ENCODE results near the gene TPRG1L. TPM values are rescaled to one million over a fixed set of nuclear protein-coding genes. Genes with fewer than 3 reads are reported as not detected.

Gene TPRG1L
- total and polyA plus RNA-seq, 2 donors from 2014 or later = 37.1 to 72.4 TPM

DNA sequence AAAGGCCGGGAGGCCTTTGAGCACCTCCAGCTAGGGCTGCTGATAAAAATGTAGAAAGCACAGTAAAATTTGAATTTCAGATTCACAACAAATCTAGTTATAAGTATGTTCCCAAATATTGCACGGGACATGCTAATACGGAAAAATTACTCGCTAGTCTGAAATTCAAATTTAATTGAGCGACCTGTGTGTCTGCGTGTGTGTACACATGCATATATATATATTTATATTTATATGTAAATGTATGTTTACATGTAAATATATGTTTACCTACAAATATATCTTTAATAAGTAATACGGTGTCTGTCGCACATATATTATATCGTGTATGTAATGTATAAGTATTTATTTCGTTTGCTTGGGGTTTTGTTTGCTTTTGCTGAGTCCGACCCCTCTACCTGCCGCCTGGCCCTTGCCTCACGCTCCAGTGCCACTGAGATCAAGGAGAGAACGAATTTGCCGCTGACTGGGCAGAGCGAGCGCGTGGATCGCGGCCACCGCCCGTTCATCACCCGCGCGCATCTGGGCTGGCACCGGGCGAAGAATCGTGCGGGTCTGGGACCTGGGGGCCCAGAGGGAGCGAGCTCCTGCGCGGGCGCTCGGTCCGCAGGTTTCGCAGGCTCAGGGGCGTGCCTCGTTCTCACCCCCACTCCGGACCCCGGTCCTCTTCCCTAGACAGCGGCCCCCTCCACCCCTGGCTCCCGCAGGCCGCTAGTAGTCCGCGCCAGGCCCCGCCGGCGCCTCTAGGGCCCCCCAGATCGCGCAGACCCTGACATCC, 25.6 kb downstream of the TPRG1L start:
- TF ChIP-seq, protein P1, sequence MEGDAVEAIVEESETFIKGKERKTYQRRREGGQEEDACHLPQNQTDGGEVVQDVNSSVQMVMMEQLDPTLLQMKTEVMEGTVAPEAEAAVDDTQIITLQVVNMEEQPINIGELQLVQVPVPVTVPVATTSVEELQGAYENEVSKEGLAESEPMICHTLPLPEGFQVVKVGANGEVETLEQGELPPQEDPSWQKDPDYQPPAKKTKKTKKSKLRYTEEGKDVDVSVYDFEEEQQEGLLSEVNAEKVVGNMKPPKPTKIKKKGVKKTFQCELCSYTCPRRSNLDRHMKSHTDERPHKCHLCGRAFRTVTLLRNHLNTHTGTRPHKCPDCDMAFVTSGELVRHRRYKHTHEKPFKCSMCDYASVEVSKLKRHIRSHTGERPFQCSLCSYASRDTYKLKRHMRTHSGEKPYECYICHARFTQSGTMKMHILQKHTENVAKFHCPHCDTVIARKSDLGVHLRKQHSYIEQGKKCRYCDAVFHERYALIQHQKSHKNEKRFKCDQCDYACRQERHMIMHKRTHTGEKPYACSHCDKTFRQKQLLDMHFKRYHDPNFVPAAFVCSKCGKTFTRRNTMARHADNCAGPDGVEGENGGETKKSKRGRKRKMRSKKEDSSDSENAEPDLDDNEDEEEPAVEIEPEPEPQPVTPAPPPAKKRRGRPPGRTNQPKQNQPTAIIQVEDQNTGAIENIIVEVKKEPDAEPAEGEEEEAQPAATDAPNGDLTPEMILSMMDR (IDR thresholded peaks at IDR 0.05; ENCODE audit: borderline replicate concordance, extremely low read depth, insufficient read depth) = no peak
- Histone ChIP-seq H3K27ac (ENCODE audit: low read depth in 2 of 2, low read length in 2 of 2) (no peak overlapping the region), H3K4me1 (ENCODE audit: control insufficient read depth in 2 of 3, insufficient read depth in 2 of 3, low read depth in 1 of 3, low read length in 3 of 3) (peaks cover 0 to 12% (median 0%) of the 10 kb centered on the region in 3 donors), H3K9me3 (ENCODE audit: control insufficient read depth in 2 of 3, insufficient read depth in 1 of 3, low read length in 3 of 3) (no peaks in the 10 kb centered on the region), H3K36me3 (ENCODE audit: control insufficient read depth in 2 of 3, insufficient read depth in 3 of 3, low read length in 3 of 3) (no peaks in the 10 kb centered on the region), H3K4me3 (ENCODE audit: low read length in 3 of 3) (peak overlapping the region in 2 of 3 donors; percentile 78 to 79), H3K9ac (ENCODE audit: low read length in 3 of 3) (no peak overlapping the region), H3K27me3 (ENCODE audit: control insufficient read depth, insufficient read depth, low read length) (peaks cover 14% of the 10 kb centered on the region)
- intact Hi-C loops (cut with DNase I) = no loop called here
- FAIRE-seq (no peak), DNase-seq (peak in 1 of 5 donors; percentile 62)

DNA sequence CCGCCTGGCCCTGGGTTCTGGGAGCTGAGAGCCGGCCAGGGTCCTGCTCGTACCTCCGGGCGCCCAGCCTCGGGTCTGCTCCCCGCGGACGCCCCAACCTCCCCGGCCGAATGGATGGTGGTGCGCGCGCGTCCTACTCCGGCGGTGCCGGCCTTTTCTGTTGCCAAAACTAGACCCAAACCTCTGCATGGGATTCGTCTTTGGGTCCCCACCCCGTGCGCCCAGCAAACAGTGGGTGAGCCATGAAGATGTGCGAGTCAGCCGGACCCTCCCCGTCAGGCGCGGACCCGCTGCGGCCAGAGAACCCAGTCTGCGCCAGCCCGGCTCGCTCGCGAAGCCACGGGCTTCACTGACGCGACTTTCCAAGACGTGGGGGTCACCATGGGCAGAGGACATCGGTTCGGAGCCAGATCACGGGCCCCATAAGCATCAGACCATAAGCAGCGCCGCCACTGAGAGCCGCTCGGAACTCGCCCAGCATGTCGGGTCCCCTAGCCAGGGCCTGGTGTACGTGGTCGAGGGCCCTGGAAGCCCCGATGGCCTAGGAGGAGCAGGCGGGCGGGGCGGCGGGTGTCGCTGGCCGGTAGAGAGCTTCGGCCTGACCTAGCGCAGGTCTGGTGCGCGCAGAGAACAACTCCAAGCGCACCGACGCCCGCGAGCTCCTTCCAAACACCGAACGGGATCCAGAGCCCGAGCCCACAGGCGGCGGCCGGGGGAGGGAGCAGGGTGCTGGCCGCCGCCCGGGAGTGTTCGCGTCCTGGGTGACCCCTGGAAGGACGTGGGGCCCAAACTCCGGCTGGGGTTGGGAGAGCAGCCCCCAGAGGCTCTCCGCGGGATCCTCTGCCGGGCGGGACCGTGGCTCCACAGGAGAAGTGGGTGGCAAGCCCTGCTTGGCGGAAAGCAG, 26.5 kb downstream of the TPRG1L start:
- H3K4me1 ChIP-seq (ENCODE audit: control insufficient read depth in 2 of 3, insufficient read depth in 2 of 3, low read depth in 1 of 3, low read length in 3 of 3) = peaks cover 0 to 12% (median 0%) of the 10 kb centered on the region in 3 donors
- intact Hi-C loops (cut with DNase I) = no loop called here
- no peak for FAIRE-seq
- no peaks in the 10 kb centered on the region for H3K36me3 ChIP-seq (ENCODE audit: control insufficient read depth in 2 of 3, insufficient read depth in 3 of 3, low read length in 3 of 3)
- H3K9me3 ChIP-seq (ENCODE audit: control insufficient read depth in 2 of 3, insufficient read depth in 1 of 3, low read length in 3 of 3) = no peaks in the 10 kb centered on the region
- H3K4me3 ChIP-seq (ENCODE audit: low read length in 3 of 3) = no peak overlapping the region
- no peak overlapping the region for H3K27ac ChIP-seq (ENCODE audit: low read depth in 2 of 2, low read length in 2 of 2)
- peaks cover 16% of the 10 kb centered on the region for H3K27me3 ChIP-seq (ENCODE audit: control insufficient read depth, insufficient read depth, low read length)
- DNase-seq = peak in 2 of 5 donors; percentile 61 to 76
- H3K9ac ChIP-seq (ENCODE audit: low read length in 3 of 3) = no peak overlapping the region
- TF ChIP-seq, protein P1 (IDR thresholded peaks at IDR 0.05; ENCODE audit: borderline replicate concordance, extremely low read depth, insufficient read depth) = no peak

DNA sequence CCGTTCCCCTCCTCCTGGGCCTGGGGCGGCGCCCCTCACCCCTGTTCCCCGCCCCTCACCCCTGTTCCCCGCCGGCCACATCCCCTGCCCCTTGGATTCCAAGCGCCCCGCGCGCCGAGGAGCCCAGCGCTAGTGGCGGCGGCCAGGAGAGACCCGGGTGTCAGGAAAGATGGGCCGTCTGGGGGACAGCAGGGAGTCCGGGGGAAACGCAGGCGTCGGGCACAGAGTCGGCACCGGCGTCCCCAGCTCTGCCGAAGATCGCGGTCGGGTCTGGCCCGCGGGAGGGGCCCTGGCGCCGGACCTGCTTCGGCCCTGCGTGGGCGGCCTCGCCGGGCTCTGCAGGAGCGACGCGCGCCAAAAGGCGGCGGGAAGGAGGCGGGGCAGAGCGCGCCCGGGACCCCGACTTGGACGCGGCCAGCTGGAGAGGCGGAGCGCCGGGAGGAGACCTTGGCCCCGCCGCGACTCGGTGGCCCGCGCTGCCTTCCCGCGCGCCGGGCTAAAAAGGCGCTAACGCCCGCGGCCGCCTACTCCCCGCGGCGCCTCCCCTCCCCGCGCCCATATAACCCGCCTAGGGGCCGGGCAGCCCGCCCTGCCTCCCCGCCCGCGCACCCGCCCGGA, 27.2 kb downstream of the TPRG1L start, which contains the start of gene TP73:
Gene TP73 (plus strand): TSS at position 587 of the 618 bp plus-strand sequence. CDS start 29,850 bp downstream, outside the sequence.
- intact Hi-C loops (cut with DNase I) = no loop called here
- DNase-seq (peak in 4 of 5 donors; percentile 50 to 76 (median 63)), FAIRE-seq (no peak)
- H3K9ac ChIP-seq (ENCODE audit: low read length in 3 of 3) = no peak within 1 kb of the TSS
- H3K4me1 ChIP-seq (ENCODE audit: control insufficient read depth in 2 of 3, insufficient read depth in 2 of 3, low read depth in 1 of 3, low read length in 3 of 3) = peaks cover 0 to 12% (median 0%) of the 10 kb centered on the region in 3 donors
- no peaks in the 10 kb centered on the region for H3K36me3 ChIP-seq (ENCODE audit: control insufficient read depth in 2 of 3, insufficient read depth in 3 of 3, low read length in 3 of 3)
- H3K4me3 ChIP-seq (ENCODE audit: low read length in 3 of 3) = no peak within 1 kb of the TSS
- H3K9me3 ChIP-seq (ENCODE audit: control insufficient read depth in 2 of 3, insufficient read depth in 1 of 3, low read length in 3 of 3) = no peaks in the 10 kb centered on the region
- no peak within 1 kb of the TSS for H3K27ac ChIP-seq (ENCODE audit: low read depth in 2 of 2, low read length in 2 of 2)
- H3K27me3 ChIP-seq (ENCODE audit: control insufficient read depth, insufficient read depth, low read length) = peaks cover 19% of the 10 kb centered on the region
- TF ChIP-seq, protein P1 (IDR thresholded peaks at IDR 0.05; ENCODE audit: borderline replicate concordance, extremely low read depth, insufficient read depth) = no peak

Data from kidney (tissue), 14 donors.